HG03064 (cell line): Measurements from ENCODE around the gene CA5A.
"Not testable (repeated sequence)": the region's sequence is repeated elsewhere in the genome, so short reads cannot be mapped to it uniquely, and the experiment has no call there.

ENCODE experiments used
- ATAC-seq: cut with Tn5 transposase; IDR thresholded peaks from one replicate; pipeline ENCODE4 v1.9.1; 2021; ENCODE audit warnings: low read depth; ENCODE audit not compliant: unreplicated experiment

Gene CA5A

GRCh38 chr16:87949071-87949744 is 12.9 kb upstream of the CA5A start:
- no peak for ATAC-seq

- no peak for ATAC-seq
Observed at GRCh38 chr16:87948735-87949070, 12.4 kb upstream of the CA5A start.

GRCh38 chr16:87948119-87948545 is 11.8 kb upstream of the CA5A start:
- ATAC-seq, result no peak

GRCh38 chr16:87947356-87948118 is 11.2 kb upstream of the CA5A start:
- ATAC-seq, result no peak

- no peak for ATAC-seq
Observed at GRCh38 chr16:87946596-87947347, 10.4 kb upstream of the CA5A start.

- ATAC-seq, result no peak
Observed at GRCh38 chr16:87945351-87946042, 9.2 kb upstream of the CA5A start.

- no peak for ATAC-seq
Observed at GRCh38 chr16:87942680-87943079, 6.4 kb upstream of the CA5A start.

GRCh38 chr16:87939562-87940423 is 3.5 kb upstream of the CA5A start:
- no peak for ATAC-seq

GRCh38 chr16:87938412-87938949 is 2.2 kb upstream of the CA5A start:
- ATAC-seq, result no peak

- ATAC-seq, result not testable (repeated sequence)
Observed at GRCh38 chr16:87937231-87937542, 858 bp upstream of the CA5A start.

- not testable (repeated sequence) for ATAC-seq
Observed at GRCh38 chr16:87936016-87936374, 334 bp downstream of the CA5A start.

- ATAC-seq, result not testable (repeated sequence)
Observed at GRCh38 chr16:87934752-87935425, 1.4 kb downstream of the CA5A start.

GRCh38 chr16:87933140-87933495 is 3.2 kb downstream of the CA5A start:
- no peak for ATAC-seq

GRCh38 chr16:87932475-87933139 is 3.7 kb downstream of the CA5A start:
- not testable (repeated sequence) for ATAC-seq

- no peak for ATAC-seq
Observed at GRCh38 chr16:87931504-87931903, 4.8 kb downstream of the CA5A start.

GRCh38 chr16:87930456-87930855 is 5.9 kb downstream of the CA5A start:
- no peak for ATAC-seq

- no peak for ATAC-seq
Observed at GRCh38 chr16:87929986-87930385, 6.3 kb downstream of the CA5A start.

GRCh38 chr16:87927195-87927562 is 9.2 kb downstream of the CA5A start:
- no peak for ATAC-seq
